GM19468 (cell line): ENCODE measurements around the gene SH3D19.
A peak's percentile ranks its signal among the peaks of the same experiment; 100 is the strongest.

ENCODE experiments used
- ATAC-seq: cut with Tn5 transposase; IDR thresholded peaks from one replicate; pipeline ENCODE4 v1.9.1; 2021; ENCODE audit warnings: mild to moderate bottlenecking, moderate library complexity, moderate number of reproducible peaks; ENCODE audit not compliant: unreplicated experiment; ENCODE audit errors: extremely low read depth

SH3D19 gene

GRCh38 chr4:151325111-151325948 lies at the start of gene SH3D19:
SH3D19 (minus strand) TSS chr4:151325605; CDS start chr4:151325352, 253 bp downstream.
- ATAC-seq = no peak

- ATAC-seq = peak; percentile 71
Measured at GRCh38 chr4:151362404-151363164, 37.2 kb upstream of the SH3D19 start.

GRCh38 chr4:151361966-151362365 lies 36.6 kb upstream of the SH3D19 start:
- ATAC-seq = no peak

- ATAC-seq = no peak
Measured at GRCh38 chr4:151361126-151361525, 35.7 kb upstream of the SH3D19 start.

GRCh38 chr4:151359576-151359975 lies 34.2 kb upstream of the SH3D19 start:
- ATAC-seq = no peak

- ATAC-seq = no peak
Measured at GRCh38 chr4:151358266-151358665, 32.9 kb upstream of the SH3D19 start.

- ATAC-seq = no peak
Measured at GRCh38 chr4:151356510-151356909, 31.1 kb upstream of the SH3D19 start.

GRCh38 chr4:151355155-151355554 lies 29.8 kb upstream of the SH3D19 start:
- no peak for ATAC-seq

GRCh38 chr4:151347490-151348235 lies 22.3 kb upstream of the SH3D19 start:
- ATAC-seq = no peak

- no peak for ATAC-seq
Measured at GRCh38 chr4:151344948-151345347, 19.5 kb upstream of the SH3D19 start.

- no peak for ATAC-seq
Measured at GRCh38 chr4:151340751-151341385, 15.5 kb upstream of the SH3D19 start.

- ATAC-seq = no peak
Measured at GRCh38 chr4:151339467-151339866, 14.1 kb upstream of the SH3D19 start.

- ATAC-seq = no peak
Measured at GRCh38 chr4:151331276-151332042, 6.1 kb upstream of the SH3D19 start.

- ATAC-seq = no peak
Measured at GRCh38 chr4:151329217-151330007, 4.0 kb upstream of the SH3D19 start.

GRCh38 chr4:151325949-151326246 lies 493 bp upstream of the SH3D19 start:
- ATAC-seq = no peak

GRCh38 chr4:151324752-151325110 lies 674 bp downstream of the SH3D19 start:
- ATAC-seq = no peak

GRCh38 chr4:151324124-151324751 lies 1.2 kb downstream of the SH3D19 start:
- ATAC-seq = no peak

- ATAC-seq = no peak
Measured at GRCh38 chr4:151323667-151324066, 1.7 kb downstream of the SH3D19 start.

- ATAC-seq = no peak
Measured at GRCh38 chr4:151322570-151322969, 2.8 kb downstream of the SH3D19 start.
